ENCODE data around the gene VEGFC. TPM values are rescaled to one million over a fixed set of nuclear protein-coding genes. Genes with fewer than 3 reads are reported as not detected.

Gene VEGFC
- polyA plus RNA-seq, 1 of the 3 experiments (the other 2 are of a cell fraction), result 81.9 TPM

- peak overlapping the region in 1 of 2 experiments; percentile 82; a peak in 3 of 4 replicates for H3K27ac ChIP-seq (ENCODE audit: low read depth in 2 of 2, low read length in 1 of 2)
- H2AFZ ChIP-seq (ENCODE audit: low read depth), result no peak overlapping the region
- H3K9ac ChIP-seq, result no peak overlapping the region
- peaks cover 55% of the 10 kb centered on the region for H3F3A ChIP-seq (replicated peaks; ENCODE audit: insufficient read depth)
- ChIA-PET POLR2A (no interaction called here), CTCF (no interaction called here)
- peak overlapping the region; percentile 20 for H3K4me2 ChIP-seq
- H3K9me2 ChIP-seq, result no peaks in the 10 kb centered on the region
- DNase-seq, result no peak
- WGBS (ENCODE audit: low lambda C conversion rate), result 30% methylated on average over 2 of the region's 2 CpGs
- H3K4me1 ChIP-seq (ENCODE audit: control insufficient read depth in 1 of 2, insufficient read depth in 2 of 2, low read depth in 1 of 2, low read length in 1 of 2), result peaks cover 0 to 23% of the 10 kb centered on the region in 2 experiments
- no peaks in the 10 kb centered on the region for H3K27me3 ChIP-seq (ENCODE audit: insufficient read depth)
- peaks cover 96% of the 10 kb centered on the region for H4K20me1 ChIP-seq (ENCODE audit: insufficient read depth)
- peaks cover 0 to 30% of the 10 kb centered on the region in 2 experiments for H3K36me3 ChIP-seq (replicated peaks in 1 of 2; ENCODE audit: control insufficient read depth in 1 of 2, insufficient read depth in 2 of 2, low read length in 1 of 2)
- H3K9me3 ChIP-seq, result no peaks in the 10 kb centered on the region
- peaks cover 100% of the 10 kb centered on the region for H3K79me2 ChIP-seq (ENCODE audit: insufficient read depth)
- H3K4me3 ChIP-seq (ENCODE audit: low read depth in 2 of 2, low read length in 1 of 2), result no peak overlapping the region; a peak in 1 of 4 replicates
- no peak for TF ChIP-seq MEF2A (IDR thresholded peaks at IDR 0.05; ENCODE audit: borderline replicate concordance, low read depth)
- no peak for TF ChIP-seq RCOR1 (IDR thresholded peaks at IDR 0.05; ENCODE audit: low read length)
- TF ChIP-seq JUND (IDR thresholded peaks at IDR 0.05), result 0 out of 2 replicates have a peak, but pooled peaks have one; percentile 31
- TF ChIP-seq NRF1 (IDR thresholded peaks at IDR 0.05; ENCODE audit: low read depth, low read length), result no peak
- TF ChIP-seq EZH2phosphoT487 (IDR thresholded peaks at IDR 0.05; ENCODE audit: borderline replicate concordance, low read depth), result no peak
- no peak for TF ChIP-seq RFX5 (IDR thresholded peaks at IDR 0.05; ENCODE audit: low read length)
- no peak for TF ChIP-seq YY1 (IDR thresholded peaks at IDR 0.05; ENCODE audit: low read depth)
- TF ChIP-seq, protein P1, sequence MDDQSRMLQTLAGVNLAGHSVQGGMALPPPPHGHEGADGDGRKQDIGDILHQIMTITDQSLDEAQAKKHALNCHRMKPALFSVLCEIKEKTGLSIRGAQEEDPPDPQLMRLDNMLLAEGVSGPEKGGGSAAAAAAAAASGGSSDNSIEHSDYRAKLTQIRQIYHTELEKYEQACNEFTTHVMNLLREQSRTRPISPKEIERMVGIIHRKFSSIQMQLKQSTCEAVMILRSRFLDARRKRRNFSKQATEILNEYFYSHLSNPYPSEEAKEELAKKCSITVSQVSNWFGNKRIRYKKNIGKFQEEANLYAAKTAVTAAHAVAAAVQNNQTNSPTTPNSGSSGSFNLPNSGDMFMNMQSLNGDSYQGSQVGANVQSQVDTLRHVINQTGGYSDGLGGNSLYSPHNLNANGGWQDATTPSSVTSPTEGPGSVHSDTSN (IDR thresholded peaks at IDR 0.05), result no peak
- TF ChIP-seq, protein P2, sequence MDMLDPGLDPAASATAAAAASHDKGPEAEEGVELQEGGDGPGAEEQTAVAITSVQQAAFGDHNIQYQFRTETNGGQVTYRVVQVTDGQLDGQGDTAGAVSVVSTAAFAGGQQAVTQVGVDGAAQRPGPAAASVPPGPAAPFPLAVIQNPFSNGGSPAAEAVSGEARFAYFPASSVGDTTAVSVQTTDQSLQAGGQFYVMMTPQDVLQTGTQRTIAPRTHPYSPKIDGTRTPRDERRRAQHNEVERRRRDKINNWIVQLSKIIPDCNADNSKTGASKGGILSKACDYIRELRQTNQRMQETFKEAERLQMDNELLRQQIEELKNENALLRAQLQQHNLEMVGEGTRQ (IDR thresholded peaks at IDR 0.05; ENCODE audit: borderline replicate concordance, low read depth, low read length), result no peak
- no peak for TF ChIP-seq MXI1 (IDR thresholded peaks at IDR 0.05; ENCODE audit: low read depth, low read length)
- TF ChIP-seq, protein P3, sequence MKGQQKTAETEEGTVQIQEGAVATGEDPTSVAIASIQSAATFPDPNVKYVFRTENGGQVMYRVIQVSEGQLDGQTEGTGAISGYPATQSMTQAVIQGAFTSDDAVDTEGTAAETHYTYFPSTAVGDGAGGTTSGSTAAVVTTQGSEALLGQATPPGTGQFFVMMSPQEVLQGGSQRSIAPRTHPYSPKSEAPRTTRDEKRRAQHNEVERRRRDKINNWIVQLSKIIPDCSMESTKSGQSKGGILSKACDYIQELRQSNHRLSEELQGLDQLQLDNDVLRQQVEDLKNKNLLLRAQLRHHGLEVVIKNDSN (IDR thresholded peaks at IDR 0.05; ENCODE audit: borderline replicate concordance, low read depth), result no peak
- no peak for TF ChIP-seq FOXM1 (IDR thresholded peaks at IDR 0.05; ENCODE audit: low read depth)
- no peak for TF ChIP-seq ELF1 (IDR thresholded peaks at IDR 0.05)
- TF ChIP-seq, protein P4, sequence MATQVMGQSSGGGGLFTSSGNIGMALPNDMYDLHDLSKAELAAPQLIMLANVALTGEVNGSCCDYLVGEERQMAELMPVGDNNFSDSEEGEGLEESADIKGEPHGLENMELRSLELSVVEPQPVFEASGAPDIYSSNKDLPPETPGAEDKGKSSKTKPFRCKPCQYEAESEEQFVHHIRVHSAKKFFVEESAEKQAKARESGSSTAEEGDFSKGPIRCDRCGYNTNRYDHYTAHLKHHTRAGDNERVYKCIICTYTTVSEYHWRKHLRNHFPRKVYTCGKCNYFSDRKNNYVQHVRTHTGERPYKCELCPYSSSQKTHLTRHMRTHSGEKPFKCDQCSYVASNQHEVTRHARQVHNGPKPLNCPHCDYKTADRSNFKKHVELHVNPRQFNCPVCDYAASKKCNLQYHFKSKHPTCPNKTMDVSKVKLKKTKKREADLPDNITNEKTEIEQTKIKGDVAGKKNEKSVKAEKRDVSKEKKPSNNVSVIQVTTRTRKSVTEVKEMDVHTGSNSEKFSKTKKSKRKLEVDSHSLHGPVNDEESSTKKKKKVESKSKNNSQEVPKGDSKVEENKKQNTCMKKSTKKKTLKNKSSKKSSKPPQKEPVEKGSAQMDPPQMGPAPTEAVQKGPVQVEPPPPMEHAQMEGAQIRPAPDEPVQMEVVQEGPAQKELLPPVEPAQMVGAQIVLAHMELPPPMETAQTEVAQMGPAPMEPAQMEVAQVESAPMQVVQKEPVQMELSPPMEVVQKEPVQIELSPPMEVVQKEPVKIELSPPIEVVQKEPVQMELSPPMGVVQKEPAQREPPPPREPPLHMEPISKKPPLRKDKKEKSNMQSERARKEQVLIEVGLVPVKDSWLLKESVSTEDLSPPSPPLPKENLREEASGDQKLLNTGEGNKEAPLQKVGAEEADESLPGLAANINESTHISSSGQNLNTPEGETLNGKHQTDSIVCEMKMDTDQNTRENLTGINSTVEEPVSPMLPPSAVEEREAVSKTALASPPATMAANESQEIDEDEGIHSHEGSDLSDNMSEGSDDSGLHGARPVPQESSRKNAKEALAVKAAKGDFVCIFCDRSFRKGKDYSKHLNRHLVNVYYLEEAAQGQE (IDR thresholded peaks at IDR 0.05; ENCODE audit: low read depth, low read length), result 0 out of 2 replicates have a peak, but pooled peaks have one; percentile 7
- no peak for TF ChIP-seq SMC3 (IDR thresholded peaks at IDR 0.05; ENCODE audit: low read depth, low read length)
- TF ChIP-seq TAF1 (IDR thresholded peaks at IDR 0.05; ENCODE audit: borderline replicate concordance, low read depth, low read length), result no peak
- no peak for TF ChIP-seq CHD2 (IDR thresholded peaks at IDR 0.05; ENCODE audit: low read length, partially characterized antibody)
- TF ChIP-seq NFIC (IDR thresholded peaks at IDR 0.05; ENCODE audit: borderline replicate concordance), result 0 out of 2 replicates have a peak, but pooled peaks have one; percentile 6
- TF ChIP-seq TCF12 (IDR thresholded peaks at IDR 0.05), result peak; percentile 33; the same call in 1 of the 2 replicates
- peak; percentile 12; the same call in 1 of the 2 replicates for TF ChIP-seq FOSL2 (IDR thresholded peaks at IDR 0.05; ENCODE audit: borderline replicate concordance, low read depth)
- TF ChIP-seq RAD21 (IDR thresholded peaks at IDR 0.05; ENCODE audit: low read length), result no peak
Measured at GRCh38 chr4:176758731-176759130, 34.0 kb downstream of the VEGFC start.

All from SK-N-SH (cell line).